K562 (cell line): ENCODE measurements around the gene POC5. TPM values are rescaled to one million over a fixed set of nuclear protein-coding genes. Genes with fewer than 3 reads are reported as not detected.

Source experiments
- ATAC-seq: fragments of 200-7000 bp; cut with Tn5 transposase; 3 replicates; pipeline ENCODE4 v1.9.1; 2020; ENCODE audit warnings: moderate library complexity
- BruUV-seq: library from RNA; stranded (reverse); fragments of 400-500 nt; replicated peaks from 2 replicates; lab custom pipeline; 2021; lab: Mats Ljungman, UMichigan
- CTCF ChIA-PET: fragments of 300-600 bp; formaldehyde crosslinking; extraction: SDS; loops from one replicate; lab custom pipeline; 2021; ENCODE audit warnings: low intra/inter-chr PET ratio; lab: Yijun Ruan, JAX
- POLR2A ChIA-PET: fragments of 300-600, 350-650 bp; sonication (Branson Sonifier 250); formaldehyde crosslinking; extraction: SDS; loops from one replicate; lab custom pipeline; 2021; ENCODE audit warnings: antibody characterized with exemption, inconsistent platforms; lab: Yijun Ruan, JAX
- DNase-seq, 4 experiments: peaks; one replicate each; pipeline versions ENCODE4 v3.0.0 to v3.0.0-alpha.2; 2011 to 2018; ENCODE audit warnings: low spot score in 3 of 4, mixed read lengths in 3 of 4; ENCODE audit errors: extremely low read depth in 1 of 4
- FAIRE-seq: peaks from 2 replicates; lab custom pipeline; 2011; peaks lifted over from hg19 to GRCh38; lab: Jason Lieb, UNC
- H2AFZ ChIP-seq: 2 replicates; pipeline ENCODE4 v1.6.0; 2011; ENCODE audit warnings: low read depth, low read length, control low read depth, inconsistent platforms
- H3K27ac ChIP-seq: fragments of 200-600 bp; 3 replicates; pipeline ENCODE4 v1.8.0; 2011; ENCODE audit warnings: low read depth, mild to moderate bottlenecking, control low read depth, inconsistent platforms, low read length, moderate library complexity, mixed read lengths; ENCODE audit errors: extremely low read depth
- H3K27me3 ChIP-seq, 2 experiments: fragments of 300-600 bp in 1 of 2; 2 replicates in 1 of 2; 3 replicates in 1 of 2; pipeline versions ENCODE4 v1.6.0 to v1.8.0; 2011; ENCODE audit warnings: inconsistent platforms in 2 of 2, low read length in 2 of 2, mild to moderate bottlenecking in 1 of 2, mixed read lengths in 1 of 2, moderate library complexity in 1 of 2; ENCODE audit not compliant: control insufficient read depth in 2 of 2, insufficient read depth in 2 of 2
- H3K36me3 ChIP-seq: fragments of 300-600 bp; 3 replicates; pipeline ENCODE4 v1.8.0; 2011; ENCODE audit warnings: mild to moderate bottlenecking, low read length, inconsistent platforms; ENCODE audit not compliant: control insufficient read depth, insufficient read depth
- H3K4me1 ChIP-seq, 2 experiments: fragments of 200-600 bp in 1 of 2; replicated peaks in 1 of 2; 2 replicates in 1 of 2; 3 replicates in 1 of 2; pipeline versions ENCODE4 v1.5.1 to v1.8.0; 2011; ENCODE audit warnings: inconsistent platforms in 2 of 2, low read length in 2 of 2, mild to moderate bottlenecking in 1 of 2, mixed read lengths in 1 of 2, moderate library complexity in 1 of 2; ENCODE audit not compliant: control insufficient read depth in 2 of 2, insufficient read depth in 2 of 2
- H3K4me2 ChIP-seq: 2 replicates; pipeline ENCODE4 v1.6.1; 2011; ENCODE audit warnings: low read length, control low read depth, inconsistent platforms, mixed read lengths; ENCODE audit not compliant: insufficient read depth
- H3K4me3 ChIP-seq: fragments of 200-600 bp; sonication (generic), shearing (Covaris generic); 2 replicates; pipeline ENCODE4 v1.5.1; 2016; ENCODE audit warnings: control low read depth, inconsistent platforms
- H3K79me2 ChIP-seq: fragments of 200-600 bp; 3 replicates; pipeline ENCODE4 v1.8.0; 2011; ENCODE audit warnings: low read length, inconsistent platforms; ENCODE audit not compliant: control insufficient read depth, insufficient read depth
- H3K9ac ChIP-seq, 2 experiments: 2 replicates each; pipeline versions ENCODE4 v1.6.0 to v1.6.1; 2011; ENCODE audit warnings: low read depth in 2 of 2, low read length in 2 of 2, control low read depth in 1 of 2, inconsistent platforms in 1 of 2, mild to moderate bottlenecking in 1 of 2, mixed read lengths in 1 of 2; ENCODE audit not compliant: insufficient read depth in 1 of 2
- H3K9me1 ChIP-seq: one replicate; pipeline ENCODE4 v1.6.0; 2011; ENCODE audit warnings: inconsistent platforms, mild to moderate bottlenecking, low read length, moderate library complexity; ENCODE audit not compliant: control insufficient read depth, insufficient read depth
- H3K9me3 ChIP-seq: replicated peaks from 2 replicates; pipeline ENCODE4 v1.5.1; 2011; ENCODE audit warnings: low read depth, low read length, inconsistent platforms; ENCODE audit not compliant: control insufficient read depth, insufficient read depth
- H4K20me1 ChIP-seq: replicated peaks from 2 replicates; pipeline ENCODE4 v1.6.1; 2011; ENCODE audit warnings: low read length, inconsistent platforms, mixed read lengths; ENCODE audit not compliant: control insufficient read depth, insufficient read depth
- ASH1L ChIP-seq: fragments of 450-650 bp; IDR thresholded peaks from 2 replicates; pipeline ENCODE4 v1.6.1; 2018; ENCODE audit warnings: borderline replicate concordance, mild to moderate bottlenecking, low read depth; ENCODE audit not compliant: partially characterized antibody
- CHD2 ChIP-seq: IDR thresholded peaks from 2 replicates; pipeline ENCODE4 v1.6.1; 2011; ENCODE audit warnings: low read depth, low read length
- DPF2 ChIP-seq: fragments of 450-650 bp; IDR thresholded peaks from 2 replicates; pipeline ENCODE4 v1.6.1; 2016
- EP300 ChIP-seq: IDR thresholded peaks from 2 replicates; pipeline ENCODE4 v1.6.1; 2012; ENCODE audit warnings: low read length, improper control_type of control experiment
- ETS1 ChIP-seq: conservative IDR thresholded peaks from 2 replicates; pipeline ENCODE4 v1.6.1; 2011; ENCODE audit warnings: low read depth, mild to moderate bottlenecking, low read length; ENCODE audit not compliant: control insufficient read depth
- HSF4 ChIP-seq: fragments of 250-450 bp; sonication (Bioruptor Pico); IDR thresholded peaks from 2 replicates; pipeline ENCODE4 v2.1.2; 2022; ENCODE audit warnings: mild to moderate bottlenecking, moderate library complexity, borderline replicate concordance
- L3MBTL2 ChIP-seq: fragments of 450-650 bp; IDR thresholded peaks from 2 replicates; pipeline ENCODE4 v1.6.1; 2016; ENCODE audit warnings: mild to moderate bottlenecking, moderate library complexity
- MAFG ChIP-seq: fragments of 450-650 bp; conservative IDR thresholded peaks from 2 replicates; pipeline ENCODE4 v1.6.1; 2016; ENCODE audit warnings: missing genetic modification characterization, missing compliant biosample characterization
- NR2F6 ChIP-seq: fragments of 450-650 bp; formaldehyde crosslinking; IDR thresholded peaks from 2 replicates; pipeline ENCODE4 v1.4.0; 2020; ENCODE audit warnings: mild to moderate bottlenecking
- NUFIP1 ChIP-seq: fragments of 450-650 bp; IDR thresholded peaks from 2 replicates; pipeline ENCODE4 v1.6.1; 2018; ENCODE audit not compliant: partially characterized antibody
- POLR2B ChIP-seq: fragments of 450-650 bp; IDR thresholded peaks from 2 replicates; pipeline ENCODE4 v1.6.1; 2018; ENCODE audit warnings: low read depth; ENCODE audit not compliant: partially characterized antibody
- RBM15 ChIP-seq: fragments of 200-400 bp; formaldehyde crosslinking; IDR thresholded peaks from 2 replicates; pipeline ENCODE4 v1.6.1; 2018; ENCODE audit warnings: mild to moderate bottlenecking, low read length, moderate library complexity; ENCODE audit not compliant: insufficient read depth
- RFX1 ChIP-seq: fragments of 450-650 bp; IDR thresholded peaks from 2 replicates; pipeline ENCODE4 v1.6.1; 2016; ENCODE audit warnings: mild to moderate bottlenecking, moderate library complexity
- SP1 ChIP-seq: sonication (generic); formaldehyde crosslinking; IDR thresholded peaks from 2 replicates; pipeline ENCODE4 v1.8.1; 2022; ENCODE audit warnings: mild to moderate bottlenecking, missing genetic modification reagents
- TCF7 ChIP-seq: sonication (generic); IDR thresholded peaks from 2 replicates; pipeline ENCODE4 v1.6.1; 2016; ENCODE audit warnings: antibody characterized with exemption, borderline replicate concordance
- ZBTB9 ChIP-seq: fragments of 450-650 bp; formaldehyde crosslinking; IDR thresholded peaks from 2 replicates; pipeline ENCODE4 v1.4.0; 2020; ENCODE audit warnings: mild to moderate bottlenecking, moderate library complexity
- ZC3H11A ChIP-seq: IDR thresholded peaks from 2 replicates; pipeline ENCODE4 v1.6.1; 2012; ENCODE audit warnings: low read depth, low read length, improper control_type of control experiment
- ZC3H8 ChIP-seq: fragments of 450-650 bp; IDR thresholded peaks from 2 replicates; pipeline ENCODE4 v1.6.1; 2017
- ZNF124 ChIP-seq: sonication (generic); formaldehyde crosslinking; IDR thresholded peaks from 2 replicates; pipeline ENCODE4 v1.8.1; 2022; ENCODE audit warnings: missing genetic modification reagents
- ZNF143 ChIP-seq: sonication (generic); formaldehyde crosslinking; IDR thresholded peaks from 2 replicates; pipeline ENCODE4 v1.9.0; 2022; ENCODE audit warnings: mild to moderate bottlenecking, missing genetic modification reagents
- ZNF586 ChIP-seq: fragments of 450-650 bp; formaldehyde crosslinking; conservative IDR thresholded peaks from 2 replicates; pipeline ENCODE4 v1.4.0; 2020; ENCODE audit warnings: mild to moderate bottlenecking, moderate library complexity
- ZNF79 ChIP-seq: fragments of 250-450 bp; sonication (Bioruptor Pico); IDR thresholded peaks from 2 replicates; pipeline ENCODE4 v1.4.0; 2020; ENCODE audit warnings: low read depth, mild to moderate bottlenecking, moderate library complexity
- WGBS: fragments of 100-300 bp; shearing (Covaris generic); methylation state at CpG from one replicate; pipeline ENCODE4 v1.1.6; 2016; ENCODE audit warnings: low coverage, mixed read lengths; ENCODE audit not compliant: insufficient coverage; ENCODE audit errors: missing lambda C conversion rate; 5-methylcytosine and 5-hydroxymethylcytosine counted together
- in situ Hi-C: fragments of 300-500 bp; cut with MboI; formaldehyde crosslinking; loops from 4 replicates; pipeline ENCODE4 v1.15.0; 2018; ENCODE audit warnings: inconsistent platforms, mixed read lengths
- intact Hi-C: fragments of 100-400 bp; cut with micrococcal nuclease; formaldehyde crosslinking; loops from 2 replicates; pipeline ENCODE4 v1.14.2; 2022
- polyA plus RNA-seq, 8 experiments: library from polyadenylated mRNA; depleted of rRNA in 4 of 8; stranded (reverse) in 5 of 8; unstranded in 3 of 8; fragments of >200 nt; fragmentation: Nextera tagmentation in 2 of 8; fragmentation: Illumina TruSeq in 1 of 8; extraction: Ambion mirVana in 2 of 8; extraction: Trizol in 1 of 8; gene quantifications; 2 replicates each; pipeline versions ENCODE4 v1.2.1 to v1.2.3, GENCODE V29; 2011 to 2014; ENCODE audit warnings: inconsistent platforms in 1 of 8, missing spikeins in 1 of 8
- total RNA-seq, 7 experiments: library from RNA; depleted of rRNA in 6 of 7; stranded (reverse); fragments of >200 nt in 6 of 7; fragmentation: Illumina TruSeq in 2 of 7; extraction: Trizol in 2 of 7; gene quantifications; 2 replicates each; pipeline versions ENCODE4 v1.2.1 to v1.2.3, GENCODE V29; 2011 to 2021; ENCODE audit warnings: low replicate concordance in 1 of 7

The POC5 gene
- total and polyA plus RNA-seq, 9 of the 15 experiments (the other 6 are each of a cell fraction or from before 2014, with no cell fraction given), result 14.5 to 38.2 (median 27.0) TPM

GRCh38 chr5:75651575-75652238 lies 65.5 kb downstream of the POC5 start (continued):
- no peak for TF ChIP-seq ZNF586
- TF ChIP-seq ZC3H11A, result no peak
- TF ChIP-seq TCF7, result no peak
- no peak for TF ChIP-seq RBM15
- TF ChIP-seq NR2F6 (CRISPR knock-in tag), result no peak
- no peak for TF ChIP-seq ZNF143 (CRISPR knock-in tag)
- TF ChIP-seq CHD2, result no peak
- no peak for TF ChIP-seq EP300
- TF ChIP-seq SP1 (CRISPR knock-in tag), result no peak
- no peak for TF ChIP-seq RFX1
- TF ChIP-seq MAFG, result no peak
- no peak for TF ChIP-seq ZNF124 (CRISPR knock-in tag)
- no peak for TF ChIP-seq ASH1L

- 33% methylated on average over 2 of the region's 2 CpGs for WGBS
- Histone ChIP-seq H2AFZ (peak overlapping the region; percentile 48), H3K4me3 (no peak overlapping the region), H3K79me2 (no peaks in the 10 kb centered on the region), H3K4me2 (peak overlapping the region; percentile 51), H3K4me1 (no peaks in the 10 kb centered on the region; a peak in 2 of 5 replicates), H3K9ac (no peak overlapping the region), H3K9me1 (no peaks in the 10 kb centered on the region), H3K27me3 (no peaks in the 10 kb centered on the region), H4K20me1 (no peaks in the 10 kb centered on the region), H3K9me3 (no peaks in the 10 kb centered on the region), H3K36me3 (no peaks in the 10 kb centered on the region), H3K27ac (no peak overlapping the region)
- DNase-seq, result peak in 2 of 4 experiments; percentile 22 to 38
- in situ Hi-C loops, result no loop called here
- no TSS peak for BruUV-seq
- intact Hi-C loops, result no loop called here
- FAIRE-seq, result peak; percentile 63
- ChIA-PET CTCF (no interaction called here), POLR2A (no interaction called here)
- peak; percentile 46 for ATAC-seq
- TF ChIP-seq RBM15 (no peak), ETS1 (no peak), DPF2 (0 out of 2 replicates have a peak, but pooled peaks have one; percentile 19), POLR2B (no peak), ZNF79 (CRISPR knock-in tag) (no peak), NUFIP1 (no peak), ZC3H8 (no peak), ZBTB9 (CRISPR knock-in tag) (no peak), HSF4 (CRISPR knock-in tag) (no peak), L3MBTL2 (no peak)
These were observed 68.5 kb downstream of the POC5 start for GRCh38 chr5:75648712-75649111.
